PC-3 (cell line): ENCODE results near the gene THRB. TPM values are rescaled to one million over a fixed set of nuclear protein-coding genes. Genes with fewer than 3 reads are reported as not detected.
A peak's percentile ranks its signal among the peaks of the same experiment; 100 is the strongest.

Experiments
- ATAC-seq: fragments of 200-7000 bp; cut with Tn5 transposase; 2 replicates; pipeline ENCODE4 v1.9.1; 2020; ENCODE audit warnings: mild to moderate bottlenecking, moderate library complexity
- BruUV-seq: library from RNA; stranded (reverse); fragments of 400-500 nt; replicated peaks from 2 replicates; lab custom pipeline; 2021; lab: Mats Ljungman, UMichigan
- CTCF ChIA-PET: fragments of 300-600 bp; sonication (Branson Sonifier 250); formaldehyde crosslinking; loops from one replicate; lab custom pipeline; 2022; ENCODE audit warnings: antibody characterized with exemption; lab: Charles Lee
- POLR2A ChIA-PET: fragments of 300-600 bp; sonication (Branson Sonifier 250); formaldehyde crosslinking; loops from one replicate; lab custom pipeline; 2022; ENCODE audit warnings: antibody characterized with exemption; ENCODE audit not compliant: unreplicated experiment; lab: Charles Lee
- DNase-seq: peaks from one replicate; pipeline ENCODE4 v3.0.0-alpha.2; 2015
- H2AFZ ChIP-seq: fragments of 300-600 bp; sonication (generic); 2 replicates; pipeline ENCODE4 v1.6.0; 2016; ENCODE audit warnings: antibody characterized with exemption, low read length
- H3F3A ChIP-seq: fragments of 300-600 bp; sonication (generic); one replicate; pipeline ENCODE4 v1.6.0; 2017; ENCODE audit warnings: antibody characterized with exemption, low read length, control low read depth, mild to moderate bottlenecking; ENCODE audit not compliant: unreplicated experiment
- H3K27ac ChIP-seq: fragments of 300-600 bp; sonication (generic); 2 replicates; pipeline ENCODE4 v1.5.1; 2016; ENCODE audit warnings: mild to moderate bottlenecking, low read length
- H3K27me3 ChIP-seq: fragments of 300-600 bp; sonication (generic); 2 replicates; pipeline ENCODE4 v1.6.1; 2016; ENCODE audit warnings: low read length, mixed read lengths
- H3K36me3 ChIP-seq: fragments of 300-600 bp; sonication (generic); 2 replicates; pipeline ENCODE4 v1.6.1; 2016; ENCODE audit warnings: low read depth, mixed run types, low read length, mixed read lengths
- H3K4me1 ChIP-seq: fragments of 300-600 bp; sonication (generic); 2 replicates; pipeline ENCODE4 v1.5.1; 2016; ENCODE audit warnings: low read length; ENCODE audit not compliant: insufficient read depth
- H3K4me2 ChIP-seq: fragments of 300-600 bp; sonication (generic); 2 replicates; pipeline ENCODE4 v1.6.0; 2016; ENCODE audit warnings: low read length
- H3K4me3 ChIP-seq: fragments of 300-600 bp; sonication (generic); 2 replicates; pipeline ENCODE4 v1.5.1; 2016; ENCODE audit warnings: mild to moderate bottlenecking, low read length, mixed read lengths
- H3K79me2 ChIP-seq: fragments of 300-600 bp; sonication (generic); 2 replicates; pipeline ENCODE4 v1.6.1; 2017; ENCODE audit warnings: low read length, mixed read lengths
- H3K9ac ChIP-seq: fragments of 300-600 bp; sonication (generic); 2 replicates; pipeline ENCODE4 v1.6.0; 2016; ENCODE audit warnings: mild to moderate bottlenecking, low read length
- H3K9me2 ChIP-seq: fragments of 300-600 bp; sonication (generic); replicated peaks from 2 replicates; pipeline ENCODE4 v1.6.1; 2016; ENCODE audit warnings: mixed run types, low read length, mixed read lengths
- H3K9me3 ChIP-seq: fragments of 300-600 bp; sonication (generic); 2 replicates; pipeline ENCODE4 v1.6.1; 2016; ENCODE audit warnings: low read length, mixed read lengths
- H4K20me1 ChIP-seq: fragments of 300-600 bp; sonication (generic); 2 replicates; pipeline ENCODE4 v1.6.1; 2016; ENCODE audit warnings: low read length, mixed read lengths
- CTCF ChIP-seq: fragments of 300-600 bp; sonication (generic); conservative IDR thresholded peaks from 2 replicates; pipeline ENCODE4 v1.5.1; 2017; ENCODE audit warnings: antibody characterized with exemption, low read depth, mild to moderate bottlenecking, low read length
- EZH2 ChIP-seq: fragments of 300-600 bp; sonication (generic); IDR thresholded peaks from one replicate; pipeline ENCODE4 v1.6.1; 2017; ENCODE audit warnings: antibody characterized with exemption, mild to moderate bottlenecking, low read length; ENCODE audit not compliant: unreplicated experiment
- EZH2phosphoT487 ChIP-seq: fragments of 300-600 bp; sonication (generic); IDR thresholded peaks from 2 replicates; pipeline ENCODE4 v1.6.1; 2018; ENCODE audit warnings: mild to moderate bottlenecking, antibody characterized with exemption, low read length, borderline replicate concordance
- intact Hi-C: fragments of 100-400 bp; cut with micrococcal nuclease; formaldehyde crosslinking; loops from 2 replicates; pipeline ENCODE4 v1.9.0; 2023
- total RNA-seq: library from RNA; depleted of rRNA; stranded (reverse); fragments of >200 nt; gene quantifications from 2 replicates; pipeline ENCODE4 v1.2.3, GENCODE V29; 2014

Gene THRB
- total RNA-seq, 1 experiment from 2014 or later, result 9.7 TPM

GRCh38 chr3:24493746-24494617 is 668 bp downstream of the THRB start:
- H3K9me2 ChIP-seq, result no peaks in the 10 kb centered on the region
- H4K20me1 ChIP-seq, result no peaks in the 10 kb centered on the region
- ATAC-seq (peak; percentile 38), DNase-seq (peak; percentile 60)
- H3K4me1 ChIP-seq, result peaks cover 56% of the 10 kb centered on the region
- BruUV-seq, result no TSS peak
- intact Hi-C loops, result loop anchor here (1.0 to 10.0 kb wide), 6 partner anchors 27 to 499 kb away; no protein-coding TSS in a partner anchor
- POLR2A ChIA-PET, result interaction anchor here (0.6 kb wide), 1 partner anchor 1360 kb away, joined by 3 read pairs; no protein-coding TSS in a partner anchor
- peak overlapping the region; percentile 73 for H3K27ac ChIP-seq
- H3K79me2 ChIP-seq, result peaks cover 52% of the 10 kb centered on the region
- peak overlapping the region; percentile 93 for H2AFZ ChIP-seq
- peak overlapping the region; percentile 90 for H3K4me2 ChIP-seq
- H3K27me3 ChIP-seq, result no peaks in the 10 kb centered on the region
- no peaks in the 10 kb centered on the region for H3F3A ChIP-seq
- no peaks in the 10 kb centered on the region for H3K9me3 ChIP-seq
- TF ChIP-seq EZH2phosphoT487 (no peak), CTCF (0 out of 2 replicates have a peak, but pooled peaks have one; percentile 34)
- H3K9ac ChIP-seq, result peak overlapping the region; percentile 79
- no peaks in the 10 kb centered on the region for H3K36me3 ChIP-seq
- CTCF ChIA-PET, result interaction anchor here (0.7 to 1.0 kb wide), 2 partner anchors 27 to 308 kb away, joined by 4 to 5 read pairs; no protein-coding TSS in a partner anchor
- peak overlapping the region; percentile 95 for H3K4me3 ChIP-seq

GRCh38 chr3:24492971-24493551 is 1.6 kb downstream of the THRB start:
- Histone ChIP-seq H2AFZ (peak overlapping the region; percentile 93), H3K4me3 (peak overlapping the region; percentile 95), H3F3A (no peaks in the 10 kb centered on the region), H3K27me3 (no peaks in the 10 kb centered on the region), H3K4me2 (peak overlapping the region; percentile 90), H3K9ac (peak overlapping the region; percentile 79), H3K9me3 (no peaks in the 10 kb centered on the region), H3K36me3 (no peaks in the 10 kb centered on the region), H3K27ac (peak overlapping the region; percentile 73), H4K20me1 (no peaks in the 10 kb centered on the region), H3K79me2 (peaks cover 60% of the 10 kb centered on the region), H3K4me1 (peaks cover 56% of the 10 kb centered on the region), H3K9me2 (no peaks in the 10 kb centered on the region)
- ChIA-PET POLR2A (interaction anchor here (0.6 kb wide), 1 partner anchor 128 kb away, joined by 3 read pairs; no protein-coding TSS in a partner anchor), CTCF (no interaction called here)
- no peak for TF ChIP-seq EZH2
- TF ChIP-seq CTCF, result no peak
- TF ChIP-seq EZH2phosphoT487, result no peak
- DNase-seq, result peak; percentile 56
- ATAC-seq, result no peak
- intact Hi-C loops, result loop anchor here (10.0 kb wide), 2 partner anchors 418 to 498 kb away; no protein-coding TSS in a partner anchor
- BruUV-seq, result TSS peak; percentile 38
